Suprapubic skin (tissue), 3 donors: ENCODE measurements around the gene NIPAL1.

Experiments used
- CTCF ChIP-seq, 2 donors: fragments of 200-600 bp in 1 of 2; fragments of 450-650 bp in 1 of 2; sonication (generic) in 1 of 2; IDR thresholded peaks; one replicate each; pipeline ENCODE4 v1.5.1; 2016 to 2019; ENCODE audit warnings: antibody characterized with exemption in 2 of 2, mild to moderate bottlenecking in 1 of 2, moderate library complexity in 1 of 2
- EP300 ChIP-seq: sonication (generic); formaldehyde crosslinking; IDR thresholded peaks from one replicate; pipeline ENCODE4 v1.6.1; 2017; ENCODE audit warnings: antibody characterized with exemption
- POLR2A ChIP-seq, 2 donors: fragments of 450-650 bp; IDR thresholded peaks; one replicate each; pipeline ENCODE4 v1.6.1; 2017; ENCODE audit warnings: antibody characterized with exemption in 2 of 2, mild to moderate bottlenecking in 2 of 2, moderate library complexity in 2 of 2

GRCh38 chr4:48078425-48078824, 61.9 kb downstream of the NIPAL1 start:
- TF ChIP-seq CTCF (IDR thresholded peaks at IDR 0.05): no peak
- no peak for TF ChIP-seq POLR2A (IDR thresholded peaks at IDR 0.05)
- no peak for TF ChIP-seq EP300
